Body of pancreas (tissue), 4 donors: ENCODE data around the gene IRS1. TPM values are rescaled to one million over a fixed set of nuclear protein-coding genes. Genes with fewer than 3 reads are reported as not detected.

ENCODE experiments used
- ATAC-seq: fragments of 150-250 bp; one replicate; pipeline ENCODE4 v1.9.1; 2016
- DNase-seq, 4 donors: peaks; one replicate each; pipeline ENCODE4 v3.0.0-alpha.2; 2019
- H3K27ac ChIP-seq, 4 donors: fragments of 200-600 bp; sonication (generic); 1 replicate in 3 of 4; 2 replicates in 1 of 4; pipeline versions ENCODE4 v1.5.1 to v1.6.1; 2016 to 2019; ENCODE audit warnings: mild to moderate bottlenecking in 1 of 4, mixed read lengths in 1 of 4, moderate library complexity in 1 of 4
- H3K27me3 ChIP-seq, 2 donors: fragments of 200-600 bp; sonication (generic); one replicate each; pipeline ENCODE4 v1.6.0; 2016; ENCODE audit warnings: mild to moderate bottlenecking in 1 of 2
- H3K36me3 ChIP-seq, 2 donors: fragments of 200-600 bp; sonication (generic); replicated peaks in 1 of 2; 2 replicates each; pipeline ENCODE4 v1.5.1; 2016; ENCODE audit warnings: low read depth in 2 of 2; ENCODE audit not compliant: insufficient read depth in 1 of 2
- H3K4me1 ChIP-seq: fragments of 200-600 bp; sonication (generic); one replicate; pipeline ENCODE4 v1.6.0; 2016
- H3K4me3 ChIP-seq, 2 donors: fragments of 200-600 bp; sonication (generic); 1 replicate in 1 of 2; 2 replicates in 1 of 2; pipeline ENCODE4 v1.5.1; 2016 to 2019
- H3K9me3 ChIP-seq, 3 donors: fragments of 200-600 bp; sonication (generic); 1 replicate in 2 of 3; 2 replicates in 1 of 3; pipeline ENCODE4 v1.5.1; 2016
- POLR2A ChIP-seq, 3 donors: fragments of 450-650 bp; IDR thresholded peaks; one replicate each; pipeline ENCODE4 v1.6.1; 2016; ENCODE audit warnings: antibody characterized with exemption in 3 of 3, mild to moderate bottlenecking in 2 of 3
- WGBS, 2 donors: methylation state at CpG; one replicate each; pipeline ENCODE4 v1.1.5; 2017; 5-methylcytosine and 5-hydroxymethylcytosine counted together
- intact Hi-C: fragments of 100-400 bp; cut with DNase I; formaldehyde crosslinking; loops from one replicate; pipeline ENCODE4 v1.15.1; 2023
- total RNA-seq, 2 donors: library from RNA; depleted of rRNA; stranded (reverse); fragments of >200 nt; gene quantifications; one replicate each; pipeline ENCODE4 v1.1.0, GENCODE V29; 2016
- TF ChIP-seq, protein P1 (sequence below), 7 experiments: fragments of 450-650 bp in 4 of 7; fragments of 200-600 bp in 3 of 7; sonication (generic) in 3 of 7; IDR thresholded peaks; one replicate each; pipeline ENCODE4 v1.5.1; 2016 to 2019; ENCODE audit warnings: antibody characterized with exemption in 7 of 7

The IRS1 gene
- total RNA-seq, 2 donors from 2014 or later = 8.2 to 9.6 TPM

DNA sequence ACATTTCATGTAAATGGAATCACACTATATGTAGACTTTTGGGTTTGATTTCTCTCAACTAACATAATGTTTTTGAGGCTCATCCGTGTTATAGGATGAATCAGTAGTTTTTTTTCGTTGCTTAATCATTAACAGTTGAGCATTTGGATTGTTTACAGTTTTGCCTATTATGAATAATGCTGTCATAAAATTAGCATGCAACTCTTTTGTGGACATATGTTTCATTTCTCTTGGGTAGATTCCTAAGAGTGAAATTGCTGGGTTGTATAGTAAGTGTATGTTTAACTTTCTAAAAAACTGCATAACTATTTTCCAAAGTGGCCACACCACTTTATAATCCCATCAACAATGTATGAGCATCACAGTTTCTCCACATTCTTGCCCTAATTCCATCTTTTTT lies 28.6 kb upstream of the IRS1 start:
- H3K27me3 ChIP-seq = no peaks in the 10 kb centered on the region
- no peak overlapping the region for H3K27ac ChIP-seq
- intact Hi-C loops = no loop called here
- no peak overlapping the region for H3K4me3 ChIP-seq
- no peak for DNase-seq
- H3K36me3 ChIP-seq = no peaks in the 10 kb centered on the region
- WGBS, 2 donors = 59 to 65% methylated on average over 2 of the region's 2 CpGs
- H3K9me3 ChIP-seq = no peaks in the 10 kb centered on the region
- no peaks in the 10 kb centered on the region for H3K4me1 ChIP-seq
- ATAC-seq = no peak
- TF ChIP-seq POLR2A (IDR thresholded peaks at IDR 0.05) = no peak
- TF ChIP-seq, protein P1, sequence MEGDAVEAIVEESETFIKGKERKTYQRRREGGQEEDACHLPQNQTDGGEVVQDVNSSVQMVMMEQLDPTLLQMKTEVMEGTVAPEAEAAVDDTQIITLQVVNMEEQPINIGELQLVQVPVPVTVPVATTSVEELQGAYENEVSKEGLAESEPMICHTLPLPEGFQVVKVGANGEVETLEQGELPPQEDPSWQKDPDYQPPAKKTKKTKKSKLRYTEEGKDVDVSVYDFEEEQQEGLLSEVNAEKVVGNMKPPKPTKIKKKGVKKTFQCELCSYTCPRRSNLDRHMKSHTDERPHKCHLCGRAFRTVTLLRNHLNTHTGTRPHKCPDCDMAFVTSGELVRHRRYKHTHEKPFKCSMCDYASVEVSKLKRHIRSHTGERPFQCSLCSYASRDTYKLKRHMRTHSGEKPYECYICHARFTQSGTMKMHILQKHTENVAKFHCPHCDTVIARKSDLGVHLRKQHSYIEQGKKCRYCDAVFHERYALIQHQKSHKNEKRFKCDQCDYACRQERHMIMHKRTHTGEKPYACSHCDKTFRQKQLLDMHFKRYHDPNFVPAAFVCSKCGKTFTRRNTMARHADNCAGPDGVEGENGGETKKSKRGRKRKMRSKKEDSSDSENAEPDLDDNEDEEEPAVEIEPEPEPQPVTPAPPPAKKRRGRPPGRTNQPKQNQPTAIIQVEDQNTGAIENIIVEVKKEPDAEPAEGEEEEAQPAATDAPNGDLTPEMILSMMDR (IDR thresholded peaks at IDR 0.05) = no peak

DNA sequence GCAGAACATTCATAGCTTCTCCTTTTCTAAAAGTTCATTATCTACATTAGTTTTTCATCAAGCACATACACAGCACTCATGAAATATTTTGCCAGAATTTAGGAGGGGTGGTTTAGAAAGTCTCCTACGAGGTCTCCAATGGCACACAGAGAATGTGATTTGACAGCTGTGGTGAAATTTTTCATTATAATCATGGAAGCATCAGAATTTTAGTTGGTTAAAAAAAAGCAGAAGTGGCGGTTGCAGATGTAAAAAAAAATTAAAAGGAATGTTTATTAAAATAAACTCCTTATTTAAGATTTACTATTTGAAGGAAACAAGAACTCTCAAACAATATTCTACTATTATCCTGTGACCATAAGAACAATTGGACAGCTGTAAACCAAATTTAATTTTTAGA lies 25.4 kb upstream of the IRS1 start:
- intact Hi-C loops = no loop called here
- no peak overlapping the region for H3K27ac ChIP-seq
- no peaks in the 10 kb centered on the region for H3K9me3 ChIP-seq
- no peaks in the 10 kb centered on the region for H3K27me3 ChIP-seq
- 75 to 89% methylated on average over 2 of the region's 2 CpGs for WGBS, 2 donors
- no peak for ATAC-seq
- H3K4me3 ChIP-seq = no peak overlapping the region
- DNase-seq = no peak
- H3K4me1 ChIP-seq = no peaks in the 10 kb centered on the region
- no peaks in the 10 kb centered on the region for H3K36me3 ChIP-seq
- TF ChIP-seq, protein P1 (IDR thresholded peaks at IDR 0.05) = no peak
- no peak for TF ChIP-seq POLR2A (IDR thresholded peaks at IDR 0.05)

DNA sequence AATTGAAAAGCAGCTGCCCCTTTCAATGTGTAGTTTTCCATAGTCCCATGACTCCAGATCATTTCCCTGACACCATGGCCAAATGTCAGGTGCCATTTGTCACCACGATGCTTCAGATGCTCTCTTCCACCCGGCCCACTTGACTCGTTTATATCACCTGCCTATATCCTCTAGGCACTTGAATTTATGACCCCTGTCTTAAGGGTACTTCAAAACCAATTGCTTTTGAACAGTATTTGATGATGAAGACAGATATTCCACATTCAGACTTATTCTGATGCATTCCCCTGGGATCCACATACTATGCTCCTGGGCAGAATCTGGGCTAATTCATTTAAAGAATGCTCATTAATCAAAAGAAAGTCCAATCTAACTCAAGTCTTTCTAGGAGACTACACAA lies 19.3 kb upstream of the IRS1 start:
- 58 to 75% methylated on average over 3 of the region's 3 CpGs for WGBS, 2 donors
- no peak for TF ChIP-seq POLR2A (IDR thresholded peaks at IDR 0.05)
- TF ChIP-seq, protein P1 (IDR thresholded peaks at IDR 0.05) = no peak
- H3K9me3 ChIP-seq = no peaks in the 10 kb centered on the region
- DNase-seq (no peak), ATAC-seq (no peak)
- intact Hi-C loops = loop anchor here (10.0 kb wide), 1 partner anchor 934 kb away; no protein-coding TSS in a partner anchor
- H3K27ac ChIP-seq = no peak overlapping the region
- no peaks in the 10 kb centered on the region for H3K4me1 ChIP-seq
- no peaks in the 10 kb centered on the region for H3K27me3 ChIP-seq
- H3K36me3 ChIP-seq = no peaks in the 10 kb centered on the region
- no peak overlapping the region for H3K4me3 ChIP-seq

DNA sequence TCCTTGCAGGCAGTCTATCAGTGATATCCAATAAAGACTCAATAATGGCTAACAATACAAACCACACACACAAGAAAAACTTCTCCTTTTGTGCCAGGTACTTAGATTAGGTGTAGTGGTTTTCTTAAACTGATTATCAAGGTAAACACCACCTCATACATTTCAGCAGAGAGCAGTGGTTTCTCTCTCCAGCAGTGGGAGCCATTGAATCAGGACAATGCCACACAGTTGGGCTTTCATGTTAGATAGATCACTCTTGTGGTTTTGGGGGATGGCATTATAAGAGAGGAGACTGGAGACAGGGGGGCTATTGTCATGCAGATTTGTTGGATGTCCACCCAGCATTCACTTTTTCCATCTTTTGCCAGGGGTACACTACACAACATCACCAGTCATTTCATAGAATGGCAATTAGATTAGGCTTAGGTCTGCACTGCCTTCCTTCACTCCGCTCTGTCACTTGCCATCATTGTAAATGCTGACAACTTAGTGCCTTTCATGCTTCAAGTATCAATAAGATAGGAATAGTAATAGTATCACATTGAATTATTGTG lies 13.6 kb upstream of the IRS1 start:
- TF ChIP-seq, protein P1 (IDR thresholded peaks at IDR 0.05) = peak in 3 of 7 experiments; percentile 8 to 24 (median 15)
- no peak for TF ChIP-seq POLR2A (IDR thresholded peaks at IDR 0.05)
- Histone ChIP-seq H3K4me1 (no peaks in the 10 kb centered on the region), H3K36me3 (no peaks in the 10 kb centered on the region), H3K27ac (no peak overlapping the region), H3K4me3 (no peak overlapping the region), H3K9me3 (no peaks in the 10 kb centered on the region), H3K27me3 (no peaks in the 10 kb centered on the region)
- no peak for DNase-seq
- ATAC-seq = no peak
- 92 to 100% methylated on average over 1 of the region's 1 CpG for WGBS, 2 donors
- intact Hi-C loops = loop anchor here (10.0 kb wide), 1 partner anchor 928 kb away; no protein-coding TSS in a partner anchor

DNA sequence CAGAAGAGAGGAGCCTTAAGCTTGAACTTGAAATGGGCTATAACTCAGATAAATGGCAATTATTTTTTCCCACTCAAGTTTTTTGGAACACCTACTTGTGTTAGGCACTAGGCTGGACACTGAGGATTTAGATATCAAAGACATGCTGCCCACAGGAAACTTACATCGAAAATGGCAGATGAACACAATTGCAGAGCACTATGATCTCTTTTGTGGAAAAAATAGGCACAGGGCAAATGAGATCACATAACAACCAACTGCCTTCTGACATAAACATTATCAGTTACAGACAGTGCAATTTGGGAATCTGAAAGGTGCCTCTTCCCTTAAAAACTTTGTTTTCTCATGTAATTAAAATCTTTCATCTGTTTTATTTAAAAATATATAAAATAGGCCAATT lies 3.8 kb upstream of the IRS1 start:
- Histone ChIP-seq H3K4me1 (peaks cover 24% of the 10 kb centered on the region), H3K27me3 (no peaks in the 10 kb centered on the region), H3K4me3 (no peak overlapping the region), H3K27ac (no peak overlapping the region), H3K36me3 (no peaks in the 10 kb centered on the region), H3K9me3 (no peaks in the 10 kb centered on the region)
- TF ChIP-seq POLR2A (IDR thresholded peaks at IDR 0.05) = no peak
- TF ChIP-seq, protein P1 (IDR thresholded peaks at IDR 0.05) = no peak
- WGBS, 2 donors = 43 to 44% methylated on average over 1 of the region's 1 CpG
- intact Hi-C loops = loop anchor here (10.0 kb wide), 2 partner anchors 579 to 1129 kb away; no protein-coding TSS in a partner anchor
- no peak for DNase-seq
- ATAC-seq = no peak
